Measurements from ENCODE around the gene MNT. TPM values are rescaled to one million over a fixed set of nuclear protein-coding genes. Genes with fewer than 3 reads are reported as not detected.

MNT gene
- polyA plus RNA-seq, 5 donors, result 10.2 to 20.2 (median 12.5) TPM

Other genes starting within 250 kb of the MNT start
- gene SMG6, start 97.3 kb downstream of the MNT start, polyA plus RNA-seq (ENCODE audit: insufficient read depth in 1 of 5, insufficient read length in 5 of 5, low replicate concordance in 1 of 5), result 10 to 100 TPM; 30.9 to 42.6 (median 35.7) TPM
- 10 to 100 TPM; 21.0 to 25.7 (median 24.7) TPM for gene SRR, start 97.1 kb downstream of the MNT start, polyA plus RNA-seq (ENCODE audit: insufficient read depth in 1 of 5, insufficient read length in 5 of 5, low replicate concordance in 1 of 5)
- gene TSR1, start 64.6 kb downstream of the MNT start, polyA plus RNA-seq (ENCODE audit: insufficient read depth in 1 of 5, insufficient read length in 5 of 5, low replicate concordance in 1 of 5), result 10 to 100 TPM; 29.8 to 39.1 (median 36.0) TPM
- 100 to 1,000 TPM in 1 of 5 donors, 10 to 100 TPM in 4; 68.8 to 103 (median 86.9) TPM for gene SGSM2, start 63.6 kb downstream of the MNT start, polyA plus RNA-seq (ENCODE audit: insufficient read depth in 1 of 5, insufficient read length in 5 of 5, low replicate concordance in 1 of 5)
- gene METTL16, start 110.8 kb upstream of the MNT start, polyA plus RNA-seq (ENCODE audit: insufficient read depth in 1 of 5, insufficient read length in 5 of 5, low replicate concordance in 1 of 5), result 10 to 100 TPM; 36.2 to 44.9 (median 38.7) TPM
- 100 to 1,000 TPM; 105 to 191 (median 155) TPM for gene PAFAH1B1, start 192.6 kb upstream of the MNT start, polyA plus RNA-seq (ENCODE audit: insufficient read depth in 1 of 5, insufficient read length in 5 of 5, low replicate concordance in 1 of 5)